ENCODE data around the gene SYNPO.

SYNPO gene

DNA sequence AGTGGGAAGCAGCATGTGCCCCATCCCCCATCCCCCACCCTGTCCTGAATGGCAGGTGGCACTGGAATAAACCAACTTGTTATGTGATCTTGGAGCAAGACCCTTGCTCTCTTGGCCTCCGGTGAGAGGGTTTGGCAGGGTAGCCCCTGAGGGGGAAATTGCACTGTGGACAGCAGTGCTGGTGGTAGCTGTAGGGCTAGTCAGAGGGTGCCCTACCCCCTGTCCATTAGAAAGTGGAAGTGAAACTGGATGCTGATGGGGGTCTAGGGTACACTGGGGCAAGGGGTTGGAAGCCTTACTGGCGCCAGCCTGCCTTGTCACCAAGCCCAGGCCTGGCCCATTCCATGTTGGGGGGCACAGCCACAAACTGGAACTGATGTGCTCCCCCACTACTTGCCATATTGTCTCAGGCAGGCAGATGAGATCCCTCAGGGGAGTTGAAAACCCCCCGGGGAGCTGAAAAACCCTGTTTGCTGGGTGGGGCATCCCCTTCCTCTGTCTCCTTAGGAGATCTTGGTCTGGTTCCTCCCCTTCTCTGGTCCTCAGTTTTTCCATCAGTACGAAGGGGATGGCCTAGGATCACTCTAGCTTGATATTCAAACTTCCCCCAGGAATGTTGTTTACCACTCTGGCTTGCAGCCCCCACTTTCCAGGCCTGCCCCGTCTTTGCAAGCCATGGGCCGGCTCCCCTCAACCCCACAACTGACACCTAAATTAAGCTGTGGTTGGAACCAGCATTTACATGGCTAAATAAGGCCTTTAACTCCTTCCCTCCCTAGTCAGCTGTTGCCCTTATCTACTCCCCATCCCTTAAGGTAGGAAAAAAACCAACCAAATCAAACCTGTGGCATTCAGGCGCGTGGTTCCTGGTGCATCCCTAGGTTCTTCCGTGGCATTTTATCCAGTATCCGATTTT, 14.4 kb upstream of the SYNPO start:
- DNase-seq, result no peak

DNA sequence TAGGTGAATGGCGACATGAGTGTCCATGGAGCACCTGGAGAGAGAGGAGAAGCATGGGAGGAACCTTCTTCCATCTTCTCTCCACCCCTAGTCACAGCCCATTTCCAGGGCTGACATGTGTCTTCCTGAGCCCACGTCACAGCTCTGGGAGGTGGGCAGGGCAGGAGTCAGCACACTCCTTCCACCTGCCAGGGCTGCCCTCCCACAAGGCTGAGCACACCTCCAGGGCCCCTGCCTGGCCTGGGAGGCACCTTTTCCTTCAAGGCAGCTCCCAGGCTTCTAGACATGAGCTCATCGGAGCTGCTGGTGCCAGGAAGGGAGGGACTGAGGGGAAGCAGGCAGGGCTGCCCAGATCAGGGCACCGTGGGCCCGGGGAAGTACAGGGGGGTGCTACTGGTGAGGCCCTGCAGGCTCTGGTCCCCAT, 13.6 kb upstream of the SYNPO start:
- DNase-seq, result no peak

DNA sequence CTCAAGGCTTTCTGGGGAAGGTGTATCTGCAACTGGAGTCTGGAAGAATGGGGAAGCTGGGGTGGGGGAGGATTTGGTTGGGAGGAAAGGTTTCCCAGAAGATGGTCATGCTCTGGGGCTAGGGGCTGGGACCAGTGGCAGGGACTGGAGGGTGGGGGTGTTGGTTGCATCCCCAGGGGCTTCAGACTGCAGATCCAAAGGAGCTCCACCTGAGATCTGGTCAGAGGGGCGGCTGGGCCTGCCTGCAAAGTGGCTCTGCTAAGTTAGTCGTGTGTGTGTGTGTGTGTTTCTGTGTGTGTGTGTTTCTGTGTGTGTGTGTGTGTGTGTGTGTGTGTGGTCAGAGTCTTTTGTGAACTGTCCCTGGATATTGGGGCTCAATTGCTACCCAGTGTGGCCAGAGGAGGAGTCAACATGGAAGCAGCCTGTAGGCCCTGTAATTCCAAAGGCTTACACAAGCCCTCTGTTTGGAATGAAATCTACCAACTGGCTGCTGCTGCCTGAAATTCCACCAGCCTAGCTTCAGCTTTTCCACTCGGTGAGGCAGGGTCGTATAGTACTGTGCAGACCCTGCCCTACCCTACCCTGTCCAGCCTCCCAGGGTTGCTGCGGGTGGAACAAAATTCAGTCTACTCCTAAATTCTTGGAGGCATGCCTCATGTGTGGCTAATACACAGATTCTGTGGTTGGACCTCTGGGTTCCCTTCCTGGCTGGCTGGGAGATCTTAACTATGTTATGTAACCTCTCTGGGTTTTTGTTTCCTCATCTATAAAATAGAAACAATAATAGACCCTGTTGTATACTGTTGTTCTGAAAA, 12.5 kb upstream of the SYNPO start:
- DNase-seq, result no peak

DNA sequence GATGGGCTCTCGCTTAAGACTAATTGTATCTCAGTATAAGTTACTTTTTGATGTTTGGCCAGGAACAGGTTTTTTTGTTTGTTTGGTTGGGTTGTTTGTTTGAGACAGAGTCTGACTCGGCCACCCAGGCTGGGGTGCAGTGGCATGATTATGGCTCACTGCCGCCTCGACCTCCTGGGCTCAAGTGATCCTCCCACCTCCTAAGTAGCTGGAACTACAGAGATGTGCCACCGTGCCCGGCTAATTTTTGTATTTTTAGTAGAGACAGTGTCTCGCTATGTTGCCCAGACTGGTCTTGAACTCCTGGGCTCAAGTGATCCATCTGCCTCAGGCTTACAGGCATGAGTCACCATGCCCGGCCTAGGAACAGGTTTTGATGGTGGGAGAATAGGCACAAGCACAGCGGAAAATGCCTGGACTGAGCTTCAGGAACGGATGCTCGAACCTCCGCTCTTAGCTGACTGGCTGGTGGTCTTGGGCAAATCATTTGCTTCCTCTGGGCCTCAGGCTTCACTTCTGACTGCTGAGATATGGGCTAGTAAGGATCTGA, 11.4 kb upstream of the SYNPO start:
- DNase-seq, result no peak

DNA sequence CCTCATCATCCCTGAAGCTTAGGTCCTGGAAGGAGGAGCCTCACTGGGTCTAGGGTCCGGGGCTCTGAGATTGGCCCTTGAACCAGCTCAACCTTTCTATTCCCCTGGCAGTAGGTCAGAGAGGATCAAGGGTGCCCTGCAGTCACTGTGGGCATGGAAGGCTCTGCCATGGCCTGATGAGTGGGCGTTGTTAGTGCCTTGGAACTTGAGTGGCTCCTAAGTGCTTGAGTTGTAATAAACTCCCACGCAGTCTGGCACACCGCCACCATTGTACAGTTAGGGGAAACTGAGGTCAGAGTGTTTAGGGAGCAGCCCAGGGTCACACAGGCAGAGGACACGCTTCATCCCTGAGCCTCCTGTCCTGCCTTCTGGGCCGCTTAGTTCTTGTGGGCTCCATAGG, 10.4 kb upstream of the SYNPO start:
- DNase-seq, result no peak

DNA sequence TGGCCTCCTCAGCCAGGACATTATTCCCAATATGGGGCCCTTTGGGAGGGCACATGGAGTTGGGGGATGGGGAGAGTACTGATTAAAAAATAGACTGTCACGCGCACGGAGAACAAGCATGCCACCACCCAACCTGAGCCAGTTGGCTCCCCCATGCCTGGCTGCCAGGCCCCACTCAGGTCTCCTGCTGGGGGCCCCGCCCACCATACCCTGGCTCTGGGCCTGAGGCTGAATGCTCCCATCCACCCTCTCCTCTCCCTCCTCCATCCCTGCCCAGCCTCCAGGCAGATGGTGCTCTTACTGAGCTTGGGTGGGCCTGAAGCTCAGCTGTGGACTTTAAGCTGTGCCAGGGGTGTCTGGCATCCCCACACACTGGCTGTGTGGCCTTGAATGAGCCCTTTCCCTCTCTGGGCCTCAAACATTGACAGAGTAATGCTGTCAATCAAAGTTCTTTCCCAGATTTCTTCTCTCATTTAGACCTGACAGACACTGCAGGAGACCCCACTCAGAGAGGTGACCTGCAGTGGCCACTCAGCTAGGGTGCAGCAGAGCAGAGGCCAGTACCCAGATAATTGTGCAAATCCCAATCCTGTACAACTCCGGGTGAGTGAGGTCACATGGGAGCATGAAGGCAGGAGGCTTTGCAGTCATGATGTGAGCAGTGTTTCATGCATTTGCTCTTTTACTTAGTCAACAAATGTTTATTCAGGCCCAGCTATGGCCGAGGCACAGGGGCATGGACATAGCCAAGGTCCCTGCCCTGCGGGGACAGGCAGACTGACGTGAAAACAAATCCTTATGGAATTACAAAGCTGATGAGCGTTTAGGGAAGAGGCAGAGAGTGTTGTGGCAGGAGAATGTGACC, 9.8 kb upstream of the SYNPO start:
- no peak for DNase-seq

DNA sequence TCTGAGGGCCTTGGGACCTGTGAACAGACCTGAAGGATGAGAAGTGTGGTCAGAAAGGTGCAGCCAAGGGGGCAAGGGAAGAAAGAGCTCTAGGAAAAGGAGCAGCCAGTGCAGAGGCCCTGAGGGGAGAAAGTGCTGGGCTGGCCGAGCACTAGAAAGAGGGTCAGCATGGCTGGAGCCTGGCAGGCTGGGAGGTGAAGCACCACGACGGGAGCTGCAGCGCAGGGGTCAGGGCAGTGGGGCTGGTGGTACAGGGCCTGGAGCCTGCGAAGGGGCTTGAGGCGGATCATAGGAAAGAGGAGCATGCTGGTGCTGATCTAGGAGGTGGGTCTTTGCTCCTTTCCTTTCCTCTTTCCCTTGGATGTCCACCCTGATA, 9.1 kb upstream of the SYNPO start:
- DNase-seq, result no peak

DNA sequence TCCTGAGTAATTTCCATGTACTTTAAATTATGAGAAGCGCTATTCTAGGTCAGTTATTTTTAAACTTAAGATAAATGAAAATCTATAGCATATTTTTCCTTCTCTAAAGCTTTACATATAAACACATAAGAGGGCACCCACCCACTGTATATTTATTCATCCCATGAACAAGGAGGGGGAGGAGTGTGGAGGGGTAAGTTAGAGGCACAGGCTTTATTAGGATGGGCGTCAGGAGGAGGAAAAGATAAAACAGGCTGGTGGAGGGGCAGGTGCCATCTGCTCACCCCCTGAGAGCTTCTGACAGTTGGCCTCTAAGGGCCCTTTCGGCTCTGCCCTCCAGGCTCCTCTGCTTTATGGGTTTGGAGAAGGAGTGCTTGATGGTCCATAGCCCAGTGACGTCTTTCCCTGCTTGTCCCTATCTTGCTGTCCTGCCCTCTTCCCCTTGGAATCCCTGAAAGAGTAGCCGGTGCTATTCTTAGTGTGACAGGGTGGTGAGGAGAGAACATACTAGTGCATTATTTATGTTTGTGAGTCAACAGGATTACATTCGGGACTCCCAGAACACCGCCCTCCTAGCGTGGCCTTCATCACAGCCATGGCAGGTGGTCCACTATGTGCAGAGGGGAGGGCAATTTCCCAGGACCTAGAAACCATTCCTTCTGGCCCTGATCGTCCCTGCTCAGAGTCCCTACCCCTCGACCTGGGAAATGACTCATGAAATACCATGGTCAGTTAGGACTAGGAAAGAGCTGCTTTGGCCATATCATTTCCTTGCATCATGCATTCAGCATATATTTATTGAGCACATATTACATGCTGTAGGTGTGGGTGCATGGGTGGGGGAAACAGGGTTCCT, 7.9 kb upstream of the SYNPO start:
- DNase-seq, result no peak

DNA sequence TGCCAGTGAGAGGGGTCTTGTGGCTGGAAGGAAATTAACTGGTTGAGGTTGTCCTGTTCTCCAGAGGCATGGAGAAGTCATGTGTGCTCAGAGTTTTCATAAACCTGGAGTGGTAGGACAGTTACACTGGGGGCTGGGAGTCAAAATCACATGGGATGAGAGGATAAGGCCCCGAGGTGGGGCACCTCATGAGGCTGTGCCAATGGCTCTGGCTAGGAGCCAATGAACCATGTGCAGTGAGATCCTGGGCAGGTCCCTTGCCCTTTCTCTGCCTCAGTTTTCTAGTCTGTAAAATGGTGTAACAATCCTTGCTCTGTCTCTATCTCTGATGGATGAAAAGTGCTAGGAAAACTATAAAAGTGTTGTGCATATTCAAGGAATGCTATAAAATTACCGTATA, 7.0 kb upstream of the SYNPO start:
- DNase-seq, result no peak

DNA sequence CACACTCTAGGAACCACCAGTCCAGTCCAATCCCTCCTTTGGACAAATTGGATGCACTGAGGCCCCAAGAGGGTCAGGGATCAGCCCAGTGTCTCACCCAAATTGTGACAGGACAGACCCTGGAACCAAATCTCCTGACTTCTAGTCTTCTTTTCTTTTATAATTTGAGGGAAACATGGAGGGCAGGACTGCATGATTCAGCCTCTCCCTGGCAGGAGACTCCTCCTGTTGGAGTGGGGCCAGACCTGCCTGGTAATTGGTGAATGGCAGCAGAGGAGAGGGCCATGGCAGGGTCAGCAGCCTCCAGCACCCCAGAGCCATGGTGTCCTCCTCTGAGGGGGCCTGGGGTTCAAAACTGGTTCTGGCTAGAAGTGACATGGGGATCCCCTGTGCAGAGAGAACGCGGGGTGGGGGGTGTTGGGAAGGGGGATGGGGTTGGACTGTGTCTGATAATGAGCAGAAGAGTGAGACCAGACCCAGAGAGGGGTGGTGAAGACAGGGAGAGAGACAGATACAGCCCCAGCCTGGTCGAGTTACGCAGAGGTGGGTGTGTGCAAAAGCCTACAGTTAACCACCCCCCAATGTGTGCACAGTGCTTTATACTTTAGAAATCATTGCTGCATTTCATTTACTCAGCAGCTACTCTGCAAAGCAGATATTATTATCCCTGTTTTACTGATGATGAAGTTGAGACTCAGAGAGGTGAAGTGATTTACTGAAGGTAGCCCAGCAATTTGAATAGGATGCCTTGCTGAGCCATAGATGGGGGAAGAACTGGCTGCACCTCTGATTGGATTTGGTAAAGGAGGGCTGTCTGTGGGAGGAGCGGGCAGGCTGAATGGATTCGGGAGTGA, 3.8 kb upstream of the SYNPO start:
- DNase-seq, result no peak

DNA sequence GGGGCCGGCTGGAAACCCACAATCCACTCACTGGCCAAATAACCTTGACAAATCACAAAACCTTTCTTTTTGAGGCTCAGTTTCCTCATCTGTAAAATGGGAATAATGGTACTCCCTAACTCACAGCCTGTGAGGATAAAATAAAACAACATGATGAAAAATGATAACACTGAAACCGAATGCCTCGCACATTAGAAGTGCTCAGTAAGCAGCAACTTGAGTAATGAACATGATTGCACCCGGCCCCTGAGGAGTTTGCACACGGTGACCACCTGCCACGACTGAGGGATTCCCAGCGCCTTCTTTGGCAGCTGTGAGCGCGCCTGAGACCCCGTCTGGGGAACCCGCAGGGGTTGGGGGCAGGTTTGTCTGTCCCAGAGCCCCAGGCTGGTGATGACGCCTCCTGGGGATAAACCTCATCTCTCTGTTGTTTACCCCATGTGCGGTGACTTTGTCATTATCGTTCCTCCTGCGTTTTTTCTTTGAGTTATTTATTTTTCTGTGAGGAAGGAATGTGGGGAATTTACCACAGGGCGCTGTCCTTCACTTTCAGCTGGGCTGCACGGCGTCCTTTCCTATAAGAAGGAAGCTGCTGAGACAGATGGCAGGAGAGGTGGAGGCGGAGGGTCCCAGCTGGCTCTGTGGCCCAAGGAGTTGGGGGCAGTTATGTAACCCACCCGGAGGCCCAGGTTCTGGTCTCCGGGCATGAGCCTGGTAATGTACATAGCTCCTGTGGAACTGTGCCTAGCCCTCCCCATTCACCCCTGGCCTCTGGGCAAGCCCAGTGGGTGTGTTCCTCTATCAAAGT, 3.0 kb upstream of the SYNPO start:
- peak; percentile 50 for DNase-seq

DNA sequence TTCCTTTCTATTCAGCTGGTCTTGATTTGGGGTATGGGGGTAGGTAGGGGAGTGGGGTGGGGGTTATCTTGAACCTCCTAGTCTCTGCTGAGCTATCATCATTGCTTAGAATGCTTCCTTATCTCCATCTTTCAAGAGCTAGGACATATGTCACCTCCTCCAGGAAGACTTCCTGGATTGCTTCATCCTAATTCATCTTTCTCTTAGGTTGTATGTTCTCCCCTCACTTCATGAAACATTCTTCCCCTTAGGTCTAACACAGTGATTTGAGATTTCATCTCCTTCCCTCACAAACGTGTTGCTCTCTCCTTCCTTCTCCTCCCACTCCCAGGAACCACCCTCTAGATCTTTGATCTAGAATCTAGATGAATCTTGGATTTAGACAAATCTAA, 2.4 kb upstream of the SYNPO start:
- no peak for DNase-seq

DNA sequence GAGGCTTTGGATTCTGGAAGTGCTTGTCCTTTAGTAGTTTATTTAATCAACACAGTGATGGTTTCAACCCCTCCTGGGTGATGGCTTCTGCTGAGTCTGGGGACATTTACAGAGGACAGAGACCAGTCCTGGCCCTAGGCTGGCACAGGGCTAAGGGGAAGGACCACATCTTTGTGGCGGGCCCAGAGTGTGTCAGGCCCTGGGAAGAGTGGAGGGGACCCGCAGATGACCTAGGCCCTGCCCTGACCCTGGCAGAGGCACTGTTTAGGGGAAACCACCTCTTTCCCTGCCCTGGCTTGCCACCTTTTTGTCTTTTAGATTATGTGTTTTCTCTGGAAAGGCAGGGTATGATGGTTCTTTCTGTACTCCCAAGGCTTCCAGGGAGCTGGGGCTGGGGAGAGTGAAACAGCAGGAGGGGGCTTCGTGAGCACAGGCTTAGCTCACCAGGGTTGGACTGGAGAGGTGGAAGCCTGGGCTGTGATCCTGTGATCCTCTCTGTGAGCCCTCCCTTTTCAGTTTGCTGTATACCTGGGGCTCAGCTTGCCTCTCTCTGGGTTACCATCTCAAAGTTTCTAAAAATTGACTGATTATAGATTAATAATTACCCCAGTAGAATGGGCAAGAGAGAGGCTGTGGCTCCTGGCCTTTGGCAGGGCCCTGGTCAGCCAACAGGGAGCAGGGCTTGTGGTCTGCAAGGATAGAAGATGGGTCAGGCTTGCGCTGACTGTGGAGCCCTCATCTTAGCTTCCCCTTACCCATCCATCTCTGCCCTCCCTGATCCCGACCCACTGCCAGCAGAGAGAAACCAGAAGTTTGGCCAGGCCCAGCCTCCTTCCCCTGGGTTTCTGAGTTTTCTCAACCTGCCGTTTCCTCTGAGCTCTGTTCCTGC, 1.7 kb upstream of the SYNPO start:
- DNase-seq, result no peak

DNA sequence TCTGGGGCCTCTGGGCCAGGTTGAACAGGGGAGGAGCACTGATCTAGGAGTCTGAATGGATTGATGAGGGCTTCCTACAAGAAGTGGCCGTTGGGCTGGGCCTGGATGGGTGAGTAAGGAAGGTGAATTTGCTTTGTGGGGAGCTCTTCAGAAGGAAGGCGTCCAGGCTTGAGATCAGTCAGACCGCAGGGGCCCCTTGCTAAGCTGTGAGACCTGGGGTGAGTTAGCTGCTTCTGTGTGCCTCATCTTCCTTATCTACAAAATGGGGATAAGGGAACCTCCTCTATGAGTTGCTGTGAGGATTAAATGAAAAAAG, 1.1 kb upstream of the SYNPO start:
- DNase-seq, result no peak

DNA sequence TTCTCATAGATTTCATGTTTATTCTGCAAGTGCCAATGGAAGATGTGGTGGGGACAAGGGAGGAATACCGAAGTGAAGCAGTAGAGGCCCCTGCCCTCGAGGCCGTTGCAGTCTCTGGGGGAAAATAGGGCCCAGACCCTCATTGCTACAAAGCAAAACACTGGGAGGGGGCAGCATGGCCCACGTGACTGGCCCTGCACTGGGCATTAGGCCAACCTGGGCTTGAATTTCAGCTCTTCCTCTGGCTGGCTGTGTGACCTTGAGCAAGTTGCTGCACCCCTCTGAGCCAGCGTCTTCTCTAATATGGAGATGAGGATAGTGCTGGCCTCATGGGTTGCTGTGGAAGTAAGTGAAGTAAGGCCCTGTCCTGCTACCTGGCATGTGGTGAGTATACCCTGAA, 709 bp upstream of the SYNPO start:
- no peak for DNase-seq

DNA sequence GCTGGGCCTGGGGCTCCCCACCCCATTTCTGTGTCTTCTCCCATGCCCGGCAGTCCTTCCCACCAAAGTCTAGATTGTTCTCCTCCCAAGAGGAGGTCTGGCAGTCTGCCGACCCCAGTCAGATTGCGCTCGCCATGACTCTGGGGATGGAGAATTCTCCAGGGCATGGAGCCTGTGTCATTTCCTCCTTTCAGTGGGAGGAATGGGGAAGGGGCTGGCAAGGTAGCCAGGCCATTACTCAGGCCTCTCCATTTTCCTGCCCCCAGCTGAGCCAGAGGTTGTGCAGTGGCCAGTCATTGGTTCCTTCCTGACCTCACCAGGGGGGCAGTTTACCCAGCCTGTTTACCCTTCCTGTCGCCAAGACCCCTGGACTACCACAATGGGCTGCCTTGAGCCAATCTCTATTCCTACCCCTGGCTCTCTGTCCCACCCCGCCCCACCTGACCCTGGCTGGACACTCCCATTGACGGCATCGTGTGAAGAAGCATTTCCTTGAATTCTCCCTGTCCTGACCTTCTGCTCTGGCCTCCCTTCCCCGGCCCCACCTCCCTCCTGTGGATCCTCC, 628 bp downstream of the SYNPO start:
- DNase-seq, result no peak

DNA sequence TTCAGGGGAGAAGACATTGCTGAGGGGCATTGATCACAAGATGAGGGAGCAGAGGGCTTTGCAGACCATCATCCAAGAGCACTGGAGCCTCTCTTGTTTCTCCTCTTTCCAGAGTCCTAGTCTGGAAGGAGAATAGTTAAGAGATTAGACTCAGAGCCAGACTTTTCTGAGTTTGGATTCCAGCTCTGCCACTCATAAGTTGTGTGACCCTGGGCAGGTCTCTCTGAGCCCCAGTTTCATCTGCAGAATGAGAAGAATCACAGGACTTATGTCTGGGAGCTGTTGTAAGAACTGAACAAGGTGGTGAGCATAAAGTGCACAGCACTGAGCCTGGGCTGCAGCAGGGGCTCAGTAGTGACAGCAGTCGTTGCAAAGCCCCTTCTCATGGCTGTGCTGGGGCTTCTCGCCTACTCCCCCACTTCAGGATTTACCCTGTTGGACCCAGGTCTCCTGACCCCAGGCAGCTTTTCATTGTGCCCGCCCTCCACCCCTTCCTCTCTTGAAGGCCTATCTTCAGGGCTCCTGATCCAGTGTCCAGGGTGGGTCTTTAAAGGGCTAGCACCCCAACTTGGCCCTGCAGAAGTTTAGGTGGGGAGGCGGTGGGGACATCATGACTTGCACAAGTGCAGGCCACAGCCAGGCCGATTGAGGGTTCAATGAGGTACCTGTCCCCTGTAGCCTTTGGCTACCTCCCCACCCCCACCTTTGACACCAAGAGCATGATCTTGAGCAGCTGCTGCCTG, 1.5 kb downstream of the SYNPO start:
- DNase-seq, result no peak

DNA sequence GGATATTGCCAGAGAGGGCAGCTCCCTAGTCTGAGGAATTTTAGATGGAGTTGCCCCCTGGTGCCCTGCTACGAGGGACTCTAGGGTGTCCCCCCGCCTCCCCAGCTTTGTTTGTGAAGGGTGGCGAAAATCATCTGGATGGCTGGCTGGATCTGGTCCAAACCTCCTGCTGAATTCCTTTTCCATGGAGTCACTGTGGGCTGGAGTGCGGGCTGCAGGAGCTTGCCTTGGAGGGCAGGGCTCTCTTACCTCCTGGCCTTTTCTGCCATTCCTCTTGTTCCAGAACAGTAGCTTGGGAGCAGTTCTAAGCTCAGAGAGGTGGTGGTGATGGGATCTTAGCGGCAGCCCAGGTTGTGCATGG, 2.1 kb downstream of the SYNPO start:
- DNase-seq, result no peak
